Endodermal cell (in vitro differentiated cells): Measurements from ENCODE around the gene NFE2L2. TPM values are rescaled to one million over a fixed set of nuclear protein-coding genes. Genes with fewer than 3 reads are reported as not detected.

Experiments
- DNase-seq: peaks from one replicate; pipeline ENCODE4 v3.0.0-alpha.2; 2017
- H3K27ac ChIP-seq: 2 replicates; pipeline ENCODE4 v1.5.1; 2013; ENCODE audit warnings: mild to moderate bottlenecking, low read depth, low read length, moderate library complexity
- H3K27me3 ChIP-seq: 2 replicates; pipeline ENCODE4 v1.6.1; 2013; ENCODE audit warnings: mild to moderate bottlenecking, low read length, moderate library complexity; ENCODE audit not compliant: insufficient read depth, control insufficient read depth, poor library complexity, severe bottlenecking
- H3K36me3 ChIP-seq: 2 replicates; pipeline ENCODE4 v1.7.0; 2013; ENCODE audit warnings: mild to moderate bottlenecking, low read length, moderate library complexity; ENCODE audit not compliant: control insufficient read depth, insufficient read depth
- H3K4me1 ChIP-seq: one replicate; pipeline ENCODE4 v1.7.0; 2013; ENCODE audit warnings: low read length; ENCODE audit not compliant: control insufficient read depth, insufficient read depth
- H3K4me3 ChIP-seq: 2 replicates; pipeline ENCODE4 v1.5.1; 2013; ENCODE audit warnings: mild to moderate bottlenecking, low read length, moderate library complexity
- H3K9ac ChIP-seq: 2 replicates; pipeline ENCODE4 v1.6.1; 2013; ENCODE audit warnings: mild to moderate bottlenecking, low read length, moderate library complexity; ENCODE audit not compliant: poor library complexity, severe bottlenecking; ENCODE audit errors: extremely low read depth
- H3K9me3 ChIP-seq: 2 replicates; pipeline ENCODE4 v1.6.1; 2013; ENCODE audit warnings: mild to moderate bottlenecking, low read length, moderate library complexity; ENCODE audit not compliant: control insufficient read depth
- H3K27ac Mint-ChIP-seq: 2 replicates; pipeline ENCODE4 v1.8.0; 2020; ENCODE audit warnings: mixed read lengths
- H3K27me3 Mint-ChIP-seq: 2 replicates; pipeline ENCODE4 v1.8.0; 2021; ENCODE audit warnings: mild to moderate bottlenecking, mixed read lengths; ENCODE audit not compliant: insufficient read depth
- H3K36me3 Mint-ChIP-seq: 2 replicates; pipeline ENCODE4 v1.8.0; 2020; ENCODE audit warnings: low read depth, mixed read lengths
- H3K4me1 Mint-ChIP-seq: 2 replicates; pipeline ENCODE4 v1.8.0; 2020; ENCODE audit warnings: mixed read lengths
- H3K4me3 Mint-ChIP-seq: 2 replicates; pipeline ENCODE4 v1.8.0; 2020; ENCODE audit warnings: mild to moderate bottlenecking, moderate library complexity, mixed read lengths
- H3K9me3 Mint-ChIP-seq: 2 replicates; pipeline ENCODE4 v1.8.0; 2020; ENCODE audit warnings: mild to moderate bottlenecking, mixed read lengths
- CTCF ChIP-seq: fragments of 200-600 bp; sonication (generic); conservative IDR thresholded peaks from 2 replicates; pipeline ENCODE4 v1.5.0; 2021; ENCODE audit warnings: antibody characterized with exemption, mild to moderate bottlenecking
- WGBS, 2 experiments: methylation state at CpG; one replicate each; pipeline versions ENCODE4 v1.1.5 to v1.1.7; 2013; ENCODE audit warnings: missing lambda C conversion rate in 2 of 2, mixed read lengths in 1 of 2; ENCODE audit not compliant: insufficient coverage in 1 of 2, insufficient read length in 1 of 2; 5-methylcytosine and 5-hydroxymethylcytosine counted together
- total RNA-seq, 2 donors: library from RNA; stranded (reverse); fragmentation: NEBNext Ultra II Directional in 1 of 2; extraction: Animal tissue kit (Norgen Biotek cat#: 25700) in 1 of 2; gene quantifications; 2 replicates in 1 of 2; 3 replicates in 1 of 2; pipeline ENCODE4 v1.2.1, GENCODE V29; 2021

The NFE2L2 gene
- total RNA-seq, 2 donors from 2014 or later, result 59.0 to 59.1 TPM

- Histone ChIP-seq H3K9me3 (no peaks in the 10 kb centered on the region), H3K4me1 (peaks cover 33% of the 10 kb centered on the region), H3K27ac (no peak overlapping the region), H3K36me3 (no peaks in the 10 kb centered on the region), H3K27me3 (no peaks in the 10 kb centered on the region), H3K4me3 (no peak overlapping the region), H3K9ac (no peak overlapping the region)
- no peaks in the 10 kb centered on the region for H3K36me3 Mint-ChIP-seq
- H3K9me3 Mint-ChIP-seq, result no peaks in the 10 kb centered on the region
- H3K4me1 Mint-ChIP-seq, result peaks cover 50% of the 10 kb centered on the region
- TF ChIP-seq CTCF, result no peak
- no peak overlapping the region for H3K27ac Mint-ChIP-seq
- no peaks in the 10 kb centered on the region for H3K27me3 Mint-ChIP-seq
- WGBS, 2 experiments, result 86 to 94% methylated on average over 3 to 6 of the region's 6 CpGs
- no peak for DNase-seq
- H3K4me3 Mint-ChIP-seq, result no peak overlapping the region
These were observed 17.1 kb upstream of the NFE2L2 start for GRCh38 chr2:177281400-177282180.

DNA sequence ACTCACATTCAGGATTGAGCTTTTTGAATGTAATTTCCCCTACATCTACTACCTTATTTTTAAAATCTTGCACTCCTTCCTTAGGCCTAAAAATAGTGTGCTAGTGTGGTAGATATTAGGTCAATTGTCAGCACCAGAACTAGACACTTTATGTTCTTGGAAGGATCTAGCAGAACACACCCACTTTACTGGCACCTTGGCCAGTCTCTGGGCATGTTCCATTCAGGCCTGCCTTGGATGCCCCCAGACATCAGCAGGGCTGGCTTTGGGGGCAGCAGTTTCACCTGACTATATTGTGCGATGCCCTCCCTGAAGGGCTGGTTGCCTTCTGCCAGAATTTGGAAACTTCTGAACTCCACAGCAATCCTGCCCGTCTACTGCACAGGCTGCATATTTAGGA is 15.3 kb upstream of the NFE2L2 start:
- Histone ChIP-seq H3K4me3 (no peak overlapping the region), H3K9ac (no peak overlapping the region), H3K27me3 (no peaks in the 10 kb centered on the region), H3K4me1 (peaks cover 23% of the 10 kb centered on the region), H3K27ac (no peak overlapping the region), H3K36me3 (no peaks in the 10 kb centered on the region), H3K9me3 (no peaks in the 10 kb centered on the region)
- Mint-ChIP-seq H3K4me1 (peaks cover 39% of the 10 kb centered on the region), H3K9me3 (no peaks in the 10 kb centered on the region), H3K36me3 (no peaks in the 10 kb centered on the region), H3K4me3 (no peak overlapping the region), H3K27me3 (no peaks in the 10 kb centered on the region), H3K27ac (no peak overlapping the region)
- DNase-seq, result no peak
- WGBS, 2 experiments, result 75 to 96% methylated on average over 1 to 2 of the region's 2 CpGs
- TF ChIP-seq CTCF, result no peak

- no peaks in the 10 kb centered on the region for H3K9me3 ChIP-seq
- H3K27ac ChIP-seq, result no peak overlapping the region
- H3K36me3 ChIP-seq, result no peaks in the 10 kb centered on the region
- no peak for DNase-seq
- no peaks in the 10 kb centered on the region for H3K36me3 Mint-ChIP-seq
- H3K4me1 ChIP-seq, result peaks cover 4% of the 10 kb centered on the region
- H3K27ac Mint-ChIP-seq, result no peak overlapping the region
- no peak overlapping the region for H3K9ac ChIP-seq
- TF ChIP-seq CTCF, result no peak
- H3K27me3 Mint-ChIP-seq, result no peaks in the 10 kb centered on the region
- no peaks in the 10 kb centered on the region for H3K27me3 ChIP-seq
- H3K4me3 Mint-ChIP-seq, result no peak overlapping the region
- H3K9me3 Mint-ChIP-seq, result no peaks in the 10 kb centered on the region
- H3K4me3 ChIP-seq, result no peak overlapping the region
- WGBS, 2 experiments, result 87 to 95% methylated on average over 3 to 4 of the region's 4 CpGs
- peaks cover 21% of the 10 kb centered on the region for H3K4me1 Mint-ChIP-seq
These were observed 11.2 kb upstream of the NFE2L2 start for GRCh38 chr2:177275743-177276055.
